Pancreas (tissue), 10 donors: ENCODE measurements around the gene WIPF3. TPM values are rescaled to one million over a fixed set of nuclear protein-coding genes. Genes with fewer than 3 reads are reported as not detected.

Experiments
- ATAC-seq, 4 donors: fragments of 200-7000 bp; cut with Tn5 transposase; one replicate each; pipeline versions ENCODE4 v1.8.0 to v1.9.1; 2020; ENCODE audit warnings: mild to moderate bottlenecking in 4 of 4, moderate library complexity in 4 of 4
- DNase-seq, 6 donors: peaks; one replicate each; pipeline ENCODE4 v3.0.0-alpha.2; 2020
- FAIRE-seq: peaks from 2 replicates; lab custom pipeline; 2012; peaks lifted over from hg19 to GRCh38; lab: Jason Lieb, UNC
- H3K27ac ChIP-seq, 4 donors: fragments of 200-600 bp; sonication (generic); 1 replicate in 3 of 4; 2 replicates in 1 of 4; pipeline versions ENCODE4 v1.5.0 to v1.8.0; 2020
- H3K27me3 ChIP-seq, 4 donors: fragments of 200-600 bp; one replicate each; pipeline ENCODE4 v1.8.0; 2021
- H3K36me3 ChIP-seq, 3 donors: fragments of 200-600 bp; sonication (generic) in 1 of 3; one replicate each; pipeline versions ENCODE4 v1.5.0 to v1.8.0; 2020 to 2021
- H3K4me1 ChIP-seq, 3 donors: fragments of 200-600 bp; one replicate each; pipeline ENCODE4 v1.8.0; 2021
- H3K4me3 ChIP-seq, 4 donors: fragments of 200-600 bp; sonication (generic) in 2 of 4; one replicate each; pipeline versions ENCODE4 v1.5.0 to v1.8.0; 2020 to 2021
- H3K9me3 ChIP-seq, 4 donors: fragments of 200-600 bp; one replicate each; pipeline ENCODE4 v1.8.0; 2021
- WGBS, 2 donors: extraction: QIAGEN DNeasy Blood & Tissue Kit; methylation state at CpG; one replicate each; pipeline ENCODE4 v1.1.7; 2013; 5-methylcytosine and 5-hydroxymethylcytosine counted together
- intact Hi-C, 3 donors: fragments of 100-400 bp; cut with DNase I; formaldehyde crosslinking; loops; one replicate each; pipeline versions ENCODE4 v1.11.1 to v1.14.2; 2022
- polyA plus RNA-seq, 2 donors: library from polyadenylated mRNA; stranded (reverse); fragments of 200-250 nt; gene quantifications; one replicate each; pipeline ENCODE4 v1.2.3, GENCODE V29; 2013
- total RNA-seq, 6 donors: library from RNA; stranded (reverse); fragmentation: NEBNext Ultra II Directional in 4 of 6; extraction: Animal tissue kit (Norgen Biotek cat#: 25700) in 4 of 6; gene quantifications; one replicate each; pipeline versions ENCODE4 v1.2.1 to v1.2.4, GENCODE V29; 2021 to 2023
- TF ChIP-seq, protein P1 (sequence below), 4 donors: fragments of 200-600 bp; sonication (generic) in 3 of 4; IDR thresholded peaks; one replicate each; pipeline versions ENCODE4 v1.5.0 to v1.8.0; 2021; ENCODE audit warnings: antibody characterized with exemption in 4 of 4
- donor health status: healthy with polysubstance abuse.
- donor health status: DM: no; HTN: no; CAD: no; lungs with moderate emphysema.
- donor health status: DM: no; HTN: no; CAD: no.
- donor health status: control.
- donor health status: control.
- donor health status: Bipolar disorder and iron deficiency.
- donor health status: DM: yes; HTN: yes; CAD: no.
- donor health status: DM: no; HTN: no; CAD: no.
- donor health status: DM: no; HTN: no; CAD: no.
- donor health status: DM: yes; HTN: yes; CAD: no.

Gene WIPF3
- total and polyA plus RNA-seq, 8 donors, result 0.98 to 4.6 (median 1.6) TPM

DNA sequence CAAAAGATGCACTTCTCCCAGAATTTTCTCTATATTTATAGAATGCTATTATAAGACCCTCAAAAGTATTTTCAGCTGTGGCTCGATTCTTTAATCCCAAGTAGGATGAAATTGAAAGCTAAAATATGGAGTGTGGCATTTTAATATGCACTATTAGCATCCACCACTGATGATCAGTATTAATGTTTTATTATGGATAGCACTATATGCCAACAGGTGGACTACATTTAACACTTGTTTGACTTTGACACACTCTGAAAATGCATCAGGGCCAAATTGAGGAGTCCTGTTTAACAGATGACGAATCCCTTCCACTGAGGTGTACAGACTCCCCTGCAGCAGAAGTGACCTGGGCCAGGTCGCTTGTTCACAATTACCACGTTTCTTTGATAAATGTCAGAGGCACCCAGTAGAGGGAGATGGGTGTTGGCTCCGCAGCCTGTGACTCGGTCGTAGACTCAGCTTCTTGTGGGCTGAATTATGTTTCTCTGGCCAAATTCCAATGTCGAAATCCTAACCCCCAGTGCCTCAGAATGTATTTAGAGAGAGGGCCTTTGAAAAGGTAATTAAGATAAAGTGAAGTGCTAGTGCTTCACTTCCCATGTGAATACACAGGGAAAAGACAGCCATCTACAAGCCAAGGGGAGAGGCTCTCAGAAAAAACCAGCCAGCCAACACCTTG lies 48.1 kb downstream of the WIPF3 start:
- Histone ChIP-seq H3K4me3 (no peak overlapping the region), H3K4me1 (peaks cover 0 to 18% (median 12%) of the 10 kb centered on the region in 3 donors), H3K9me3 (no peaks in the 10 kb centered on the region), H3K27ac (no peak overlapping the region), H3K27me3 (no peaks in the 10 kb centered on the region), H3K36me3 (no peaks in the 10 kb centered on the region)
- no peak for DNase-seq
- FAIRE-seq, result no peak
- 68 to 69% methylated on average over 8 of the region's 8 CpGs for WGBS, 2 donors
- TF ChIP-seq, protein P1, sequence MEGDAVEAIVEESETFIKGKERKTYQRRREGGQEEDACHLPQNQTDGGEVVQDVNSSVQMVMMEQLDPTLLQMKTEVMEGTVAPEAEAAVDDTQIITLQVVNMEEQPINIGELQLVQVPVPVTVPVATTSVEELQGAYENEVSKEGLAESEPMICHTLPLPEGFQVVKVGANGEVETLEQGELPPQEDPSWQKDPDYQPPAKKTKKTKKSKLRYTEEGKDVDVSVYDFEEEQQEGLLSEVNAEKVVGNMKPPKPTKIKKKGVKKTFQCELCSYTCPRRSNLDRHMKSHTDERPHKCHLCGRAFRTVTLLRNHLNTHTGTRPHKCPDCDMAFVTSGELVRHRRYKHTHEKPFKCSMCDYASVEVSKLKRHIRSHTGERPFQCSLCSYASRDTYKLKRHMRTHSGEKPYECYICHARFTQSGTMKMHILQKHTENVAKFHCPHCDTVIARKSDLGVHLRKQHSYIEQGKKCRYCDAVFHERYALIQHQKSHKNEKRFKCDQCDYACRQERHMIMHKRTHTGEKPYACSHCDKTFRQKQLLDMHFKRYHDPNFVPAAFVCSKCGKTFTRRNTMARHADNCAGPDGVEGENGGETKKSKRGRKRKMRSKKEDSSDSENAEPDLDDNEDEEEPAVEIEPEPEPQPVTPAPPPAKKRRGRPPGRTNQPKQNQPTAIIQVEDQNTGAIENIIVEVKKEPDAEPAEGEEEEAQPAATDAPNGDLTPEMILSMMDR (IDR thresholded peaks at IDR 0.05), result no peak
- intact Hi-C loops, result no loop called here
- no peak for ATAC-seq

DNA sequence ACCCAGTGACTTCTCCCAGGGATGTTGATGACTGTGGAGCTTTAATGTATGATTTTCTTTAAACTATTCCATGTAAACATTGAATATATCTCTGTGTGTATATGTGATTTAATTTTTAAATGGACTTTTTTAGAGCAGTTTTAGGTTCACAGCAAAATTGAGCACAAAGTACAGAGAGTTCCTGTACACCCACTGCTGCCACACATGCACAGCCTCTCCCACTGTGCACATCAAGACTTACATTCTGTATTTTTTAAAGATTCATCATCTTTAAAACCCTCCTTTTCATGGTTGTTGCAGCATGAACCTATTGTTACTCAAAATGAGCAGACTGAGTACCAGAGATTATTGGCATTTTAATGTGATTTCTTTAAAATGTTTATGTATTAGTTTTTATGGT lies 51.3 kb downstream of the WIPF3 start:
- TF ChIP-seq, protein P1 (IDR thresholded peaks at IDR 0.05), result no peak
- intact Hi-C loops, result no loop called here
- no peaks in the 10 kb centered on the region for H3K27me3 ChIP-seq

DNA sequence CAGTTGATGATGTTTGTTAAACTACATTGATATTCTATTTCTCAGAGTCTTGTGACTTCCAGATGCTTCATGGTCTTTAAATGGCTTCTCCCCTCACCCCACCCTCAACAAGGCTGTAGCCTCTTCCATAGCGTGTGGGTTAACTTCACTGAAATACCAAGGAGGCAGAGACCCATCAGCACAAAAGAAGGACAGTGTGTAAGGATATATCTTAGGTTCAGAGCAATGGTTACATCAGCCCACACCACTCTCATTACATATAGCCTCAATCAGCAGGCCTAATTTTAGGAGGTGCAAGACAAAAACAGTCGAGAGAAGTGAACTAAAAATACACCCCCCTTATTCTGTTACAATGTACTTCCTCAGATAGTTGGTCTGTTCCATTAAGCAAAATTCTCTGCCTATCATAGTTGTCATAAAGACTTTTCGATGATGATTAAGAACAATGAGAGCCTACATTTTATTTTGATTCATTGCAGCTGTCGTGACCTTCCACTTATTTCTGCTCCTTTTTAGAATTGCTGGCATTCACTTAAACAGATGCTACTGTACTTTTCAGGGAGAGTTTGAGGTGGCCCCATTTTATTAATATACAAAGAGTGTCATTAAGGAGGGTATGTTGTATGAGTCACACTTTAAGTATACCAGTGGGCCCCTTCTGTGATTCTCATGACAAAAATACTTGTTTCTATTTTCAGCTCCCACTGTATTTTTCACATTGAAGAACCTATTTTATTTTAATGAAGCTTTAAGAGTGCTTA lies 52.1 kb downstream of the WIPF3 start:
- H3K27ac ChIP-seq, result peak overlapping the region in 2 of 4 donors; percentile 78 to 80
- no peaks in the 10 kb centered on the region for H3K27me3 ChIP-seq
- no peaks in the 10 kb centered on the region for H3K36me3 ChIP-seq
- peaks cover 0 to 19% (median 8%) of the 10 kb centered on the region in 3 donors for H3K4me1 ChIP-seq
- TF ChIP-seq, protein P1 (IDR thresholded peaks at IDR 0.05), result no peak
- intact Hi-C loops, result no loop called here
- H3K4me3 ChIP-seq, result no peak overlapping the region
- FAIRE-seq (no peak), DNase-seq (no peak), ATAC-seq (no peak)
- H3K9me3 ChIP-seq, result no peaks in the 10 kb centered on the region
- WGBS, 2 donors, result 93 to 95% methylated on average over 4 of the region's 4 CpGs

More for the DNA sequence above, 51.3 kb downstream of the WIPF3 start:
- no peak for DNase-seq
- FAIRE-seq, result no peak
- H3K9me3 ChIP-seq, result no peaks in the 10 kb centered on the region
- H3K4me3 ChIP-seq, result no peak overlapping the region
- H3K36me3 ChIP-seq, result no peaks in the 10 kb centered on the region
- no peak overlapping the region for H3K27ac ChIP-seq
- no peak for ATAC-seq
- peaks cover 0 to 26% (median 8%) of the 10 kb centered on the region in 3 donors for H3K4me1 ChIP-seq

DNA sequence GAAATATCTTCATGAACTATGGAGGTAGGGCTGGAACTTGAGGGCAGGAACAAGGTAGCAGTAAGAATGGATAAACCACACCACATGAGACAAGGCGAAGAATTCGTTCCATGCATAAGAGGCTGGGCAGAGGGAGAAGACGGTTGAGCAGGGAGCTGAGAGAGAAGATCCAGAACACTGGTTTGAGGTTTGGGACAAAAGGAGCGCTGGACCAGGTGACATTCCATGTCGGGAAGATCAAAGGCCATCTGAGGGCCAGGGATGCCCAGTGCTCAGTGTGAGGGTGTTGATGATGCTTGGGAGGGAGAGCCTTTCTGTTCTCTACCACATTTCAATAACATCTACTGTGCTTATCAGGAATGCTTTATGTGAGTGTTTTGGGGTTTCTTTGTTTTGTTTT lies 52.8 kb downstream of the WIPF3 start:
- TF ChIP-seq, protein P1 (IDR thresholded peaks at IDR 0.05), result no peak
- peak in 3 of 4 donors; percentile 10 to 22 (median 12) for ATAC-seq
- Histone ChIP-seq H3K27ac (peak overlapping the region in 3 of 4 donors; percentile 14 to 80 (median 78)), H3K9me3 (no peaks in the 10 kb centered on the region), H3K36me3 (no peaks in the 10 kb centered on the region), H3K4me3 (no peak overlapping the region), H3K4me1 (peaks cover 0 to 19% (median 8%) of the 10 kb centered on the region in 3 donors), H3K27me3 (no peaks in the 10 kb centered on the region)
- DNase-seq, result no peak
- intact Hi-C loops, result no loop called here
- WGBS, 2 donors, result 92 to 94% methylated on average over 5 of the region's 5 CpGs
- no peak for FAIRE-seq
